ENCODE results near the gene DOHH.

The DOHH gene

GRCh38 chr19:3500429-3501101 is at the start of gene DOHH:
DOHH (minus strand) TSS chr19:3500674; CDS start chr19:3496814, 3,860 bp downstream.
- 0 out of 2 replicates have a peak, but pooled peaks cover 5% of the 10 kb centered on the region for H3K4me1 ChIP-seq (ENCODE audit: control insufficient read depth, insufficient read depth, low read length)

GRCh38 chr19:3549816-3550215 is 49.3 kb upstream of the DOHH start:
- H3K36me3 ChIP-seq (ENCODE audit: control insufficient read depth, insufficient read depth, low read length), result peaks cover 27% of the 10 kb centered on the region
- H3K27me3 ChIP-seq (ENCODE audit: control insufficient read depth, insufficient read depth, low read length), result no peaks in the 10 kb centered on the region
- no peak overlapping the region for H3K27ac ChIP-seq (ENCODE audit: low read depth, low read length)
- no peak overlapping the region for H3K9ac ChIP-seq (ENCODE audit: low read length)
- H3K9me3 ChIP-seq (ENCODE audit: control insufficient read depth, insufficient read depth, low read depth, low read length), result no peaks in the 10 kb centered on the region
- peaks cover 2% of the 10 kb centered on the region; the same call in 1 of the 2 replicates for H3K4me1 ChIP-seq (ENCODE audit: control insufficient read depth, insufficient read depth, low read length)
- H3K4me3 ChIP-seq (ENCODE audit: low read depth, low read length), result no peak overlapping the region

More at GRCh38 chr19:3500429-3501101, at the start of gene DOHH:
- peak within 1 kb of the TSS; percentile 97 for H3K27ac ChIP-seq (ENCODE audit: low read depth, low read length)
- H3K27me3 ChIP-seq (ENCODE audit: control insufficient read depth, insufficient read depth, low read length), result no peaks in the 10 kb centered on the region
- H3K9me3 ChIP-seq (ENCODE audit: control insufficient read depth, insufficient read depth, low read depth, low read length), result no peaks in the 10 kb centered on the region
- H3K4me3 ChIP-seq (ENCODE audit: low read depth, low read length), result peak within 1 kb of the TSS; percentile 63
- H3K36me3 ChIP-seq (ENCODE audit: control insufficient read depth, insufficient read depth, low read length), result peaks cover 16% of the 10 kb centered on the region
- H3K9ac ChIP-seq (ENCODE audit: low read length), result peak within 1 kb of the TSS; percentile 94

DNA sequence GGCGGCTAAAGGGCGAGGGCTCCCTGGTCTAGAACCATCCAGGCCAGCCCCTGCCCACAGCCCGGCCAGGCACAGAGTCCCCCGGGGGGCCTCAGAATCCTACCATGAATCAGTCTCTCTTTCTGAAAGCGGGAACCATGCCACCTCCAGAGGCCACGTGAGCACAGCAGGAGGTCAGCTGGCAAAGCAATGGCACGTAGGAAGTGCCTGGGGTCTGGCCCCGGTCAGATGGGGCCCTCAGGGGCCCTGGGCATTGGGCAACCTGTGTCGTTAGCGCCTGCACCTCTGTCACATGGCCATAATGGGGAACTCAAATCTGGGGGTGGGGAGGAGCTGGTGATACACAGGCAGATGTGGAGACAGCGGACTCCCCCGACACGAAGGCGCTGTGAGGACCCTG is 48.1 kb upstream of the DOHH start:
- no peak overlapping the region for H3K4me3 ChIP-seq (ENCODE audit: low read depth, low read length)
- H3K36me3 ChIP-seq (ENCODE audit: control insufficient read depth, insufficient read depth, low read length), result peaks cover 30% of the 10 kb centered on the region
- peaks cover 2% of the 10 kb centered on the region; the same call in 1 of the 2 replicates for H3K4me1 ChIP-seq (ENCODE audit: control insufficient read depth, insufficient read depth, low read length)
- H3K9ac ChIP-seq (ENCODE audit: low read length), result no peak overlapping the region
- no peaks in the 10 kb centered on the region for H3K9me3 ChIP-seq (ENCODE audit: control insufficient read depth, insufficient read depth, low read depth, low read length)
- no peaks in the 10 kb centered on the region for H3K27me3 ChIP-seq (ENCODE audit: control insufficient read depth, insufficient read depth, low read length)
- H3K27ac ChIP-seq (ENCODE audit: low read depth, low read length), result no peak overlapping the region

GRCh38 chr19:3547767-3548282 is 47.4 kb upstream of the DOHH start:
- Histone ChIP-seq H3K27ac (ENCODE audit: low read depth, low read length) (no peak overlapping the region), H3K9me3 (ENCODE audit: control insufficient read depth, insufficient read depth, low read depth, low read length) (no peaks in the 10 kb centered on the region), H3K36me3 (ENCODE audit: control insufficient read depth, insufficient read depth, low read length) (peaks cover 30% of the 10 kb centered on the region), H3K27me3 (ENCODE audit: control insufficient read depth, insufficient read depth, low read length) (no peaks in the 10 kb centered on the region), H3K4me3 (ENCODE audit: low read depth, low read length) (no peak overlapping the region), H3K4me1 (ENCODE audit: control insufficient read depth, insufficient read depth, low read length) (no peaks in the 10 kb centered on the region; the same call in 1 of the 2 replicates), H3K9ac (ENCODE audit: low read length) (no peak overlapping the region)

- H3K4me1 ChIP-seq (ENCODE audit: control insufficient read depth, insufficient read depth, low read length), result no peaks in the 10 kb centered on the region
- H3K9me3 ChIP-seq (ENCODE audit: control insufficient read depth, insufficient read depth, low read depth, low read length), result no peaks in the 10 kb centered on the region
- H3K36me3 ChIP-seq (ENCODE audit: control insufficient read depth, insufficient read depth, low read length), result peaks cover 33% of the 10 kb centered on the region
- H3K27ac ChIP-seq (ENCODE audit: low read depth, low read length), result no peak overlapping the region
- no peaks in the 10 kb centered on the region for H3K27me3 ChIP-seq (ENCODE audit: control insufficient read depth, insufficient read depth, low read length)
- no peak overlapping the region for H3K4me3 ChIP-seq (ENCODE audit: low read depth, low read length)
- H3K9ac ChIP-seq (ENCODE audit: low read length), result no peak overlapping the region
Measured at GRCh38 chr19:3547301-3547731, 46.8 kb upstream of the DOHH start.

- H3K36me3 ChIP-seq (ENCODE audit: control insufficient read depth, insufficient read depth, low read length), result peaks cover 33% of the 10 kb centered on the region
- no peak overlapping the region for H3K4me3 ChIP-seq (ENCODE audit: low read depth, low read length)
- no peak overlapping the region for H3K27ac ChIP-seq (ENCODE audit: low read depth, low read length)
Measured at GRCh38 chr19:3546119-3546518, 45.6 kb upstream of the DOHH start.

GRCh38 chr19:3545669-3546034 is 45.2 kb upstream of the DOHH start:
- no peak overlapping the region for H3K27ac ChIP-seq (ENCODE audit: low read depth, low read length)
- H3K27me3 ChIP-seq (ENCODE audit: control insufficient read depth, insufficient read depth, low read length), result no peaks in the 10 kb centered on the region
- no peak overlapping the region for H3K4me3 ChIP-seq (ENCODE audit: low read depth, low read length)
- H3K9ac ChIP-seq (ENCODE audit: low read length), result no peak overlapping the region
- peaks cover 30% of the 10 kb centered on the region for H3K36me3 ChIP-seq (ENCODE audit: control insufficient read depth, insufficient read depth, low read length)
- H3K4me1 ChIP-seq (ENCODE audit: control insufficient read depth, insufficient read depth, low read length), result no peaks in the 10 kb centered on the region
- no peaks in the 10 kb centered on the region for H3K9me3 ChIP-seq (ENCODE audit: control insufficient read depth, insufficient read depth, low read depth, low read length)

More at GRCh38 chr19:3546119-3546518, 45.6 kb upstream of the DOHH start:
- Histone ChIP-seq H3K4me1 (ENCODE audit: control insufficient read depth, insufficient read depth, low read length) (no peaks in the 10 kb centered on the region), H3K27me3 (ENCODE audit: control insufficient read depth, insufficient read depth, low read length) (no peaks in the 10 kb centered on the region), H3K9me3 (ENCODE audit: control insufficient read depth, insufficient read depth, low read depth, low read length) (no peaks in the 10 kb centered on the region), H3K9ac (ENCODE audit: low read length) (no peak overlapping the region)

DNA sequence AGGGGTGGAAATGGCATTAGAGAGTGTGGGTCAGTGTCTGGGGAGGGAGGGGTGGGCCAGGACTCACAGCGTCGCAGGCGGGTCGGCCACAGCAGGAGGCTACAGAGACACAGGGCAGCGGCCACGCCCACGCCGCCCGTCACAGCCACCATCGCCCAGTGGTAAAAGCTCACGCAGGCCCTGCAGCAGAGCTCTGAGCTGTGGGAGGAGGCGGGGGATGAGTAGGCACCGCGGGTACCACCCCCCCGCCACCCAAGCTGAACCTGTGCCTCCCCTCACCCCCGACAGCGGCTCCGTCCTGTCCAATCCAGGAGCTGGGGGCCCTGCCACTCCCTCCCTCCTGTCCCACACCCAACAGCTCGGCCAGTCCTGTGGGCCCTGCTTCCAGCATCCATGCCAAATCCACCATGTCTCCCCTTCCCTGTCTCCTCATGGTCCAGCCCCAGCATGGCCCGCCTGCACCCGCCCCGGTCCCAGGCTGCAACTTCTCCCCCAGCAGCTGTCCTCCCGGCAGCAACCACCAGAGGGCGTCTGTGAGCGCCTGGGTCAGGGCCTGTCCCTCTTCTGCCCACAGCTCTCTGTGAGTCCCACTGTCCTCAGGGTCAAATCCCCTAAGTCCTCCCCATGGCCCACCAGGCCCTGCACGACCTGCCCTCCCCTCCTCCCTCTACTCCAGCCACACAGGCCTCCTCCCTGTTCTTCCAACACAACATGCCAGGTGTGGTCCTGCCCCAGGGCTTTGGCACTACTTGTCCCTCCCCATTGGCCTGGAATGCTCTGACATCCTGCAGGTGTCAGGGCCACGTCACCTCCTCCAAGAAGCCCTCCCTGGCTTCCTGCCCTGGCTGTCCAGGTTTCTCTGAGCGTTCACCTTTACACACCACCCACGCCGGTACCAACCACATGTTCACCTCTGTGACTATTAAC is 44.5 kb upstream of the DOHH start:
- Histone ChIP-seq H3K4me3 (ENCODE audit: low read depth, low read length) (no peak overlapping the region), H3K9ac (ENCODE audit: low read length) (no peak overlapping the region), H3K27me3 (ENCODE audit: control insufficient read depth, insufficient read depth, low read length) (no peaks in the 10 kb centered on the region), H3K36me3 (ENCODE audit: control insufficient read depth, insufficient read depth, low read length) (peaks cover 30% of the 10 kb centered on the region), H3K4me1 (ENCODE audit: control insufficient read depth, insufficient read depth, low read length) (no peaks in the 10 kb centered on the region), H3K27ac (ENCODE audit: low read depth, low read length) (no peak overlapping the region), H3K9me3 (ENCODE audit: control insufficient read depth, insufficient read depth, low read depth, low read length) (no peaks in the 10 kb centered on the region)

- Histone ChIP-seq H3K9ac (ENCODE audit: low read length) (no peak overlapping the region), H3K27me3 (ENCODE audit: control insufficient read depth, insufficient read depth, low read length) (no peaks in the 10 kb centered on the region), H3K27ac (ENCODE audit: low read depth, low read length) (no peak overlapping the region), H3K4me1 (ENCODE audit: control insufficient read depth, insufficient read depth, low read length) (no peaks in the 10 kb centered on the region), H3K36me3 (ENCODE audit: control insufficient read depth, insufficient read depth, low read length) (peaks cover 34% of the 10 kb centered on the region), H3K4me3 (ENCODE audit: low read depth, low read length) (no peak overlapping the region), H3K9me3 (ENCODE audit: control insufficient read depth, insufficient read depth, low read depth, low read length) (no peaks in the 10 kb centered on the region)
Measured at GRCh38 chr19:3544058-3544376, 43.5 kb upstream of the DOHH start.

DNA sequence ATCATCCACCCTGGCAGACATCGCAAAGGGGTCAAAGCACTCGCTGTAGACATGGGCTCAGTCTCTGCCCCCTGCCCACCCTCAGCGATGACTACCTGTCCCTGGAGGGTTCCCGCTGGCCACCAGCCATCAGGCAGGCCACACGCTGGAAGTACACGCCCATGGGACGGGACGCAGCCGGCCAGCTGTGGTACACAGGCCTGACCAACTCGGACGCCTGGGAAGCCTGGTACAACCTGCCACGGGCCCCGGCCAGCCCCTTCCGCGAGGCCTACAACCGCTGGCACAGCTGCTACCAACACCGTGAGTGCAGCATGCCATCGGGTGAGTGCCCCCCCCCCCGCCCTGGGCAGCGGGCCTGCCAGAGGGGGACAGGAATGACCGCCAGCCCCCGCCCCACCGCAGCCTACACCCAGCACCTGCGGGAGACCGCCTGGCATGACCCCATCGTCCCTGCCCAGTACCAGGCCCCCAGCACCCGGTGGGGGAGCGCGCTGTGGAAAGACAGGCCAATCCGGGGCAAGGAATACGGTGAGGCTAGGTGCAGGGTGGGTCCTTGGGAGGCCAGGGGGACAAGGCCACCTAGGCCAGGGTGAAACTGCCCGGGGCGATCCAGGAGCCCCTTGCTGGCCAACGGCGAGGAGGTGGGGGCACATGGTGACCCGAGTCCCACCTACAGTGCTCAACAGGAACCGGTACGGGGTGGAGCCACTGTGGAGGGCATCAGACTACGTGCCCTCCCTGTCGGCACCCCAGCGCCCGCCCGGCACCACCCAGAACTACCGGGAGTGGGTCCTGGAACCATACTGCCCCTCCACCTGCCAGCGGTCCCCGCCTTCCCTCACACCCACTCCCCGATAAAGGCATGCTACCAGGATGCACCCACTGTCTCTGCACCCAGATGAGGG is 42.9 kb upstream of the DOHH start:
- H3K36me3 ChIP-seq (ENCODE audit: control insufficient read depth, insufficient read depth, low read length), result peaks cover 36% of the 10 kb centered on the region
- no peaks in the 10 kb centered on the region for H3K27me3 ChIP-seq (ENCODE audit: control insufficient read depth, insufficient read depth, low read length)
- no peak overlapping the region for H3K4me3 ChIP-seq (ENCODE audit: low read depth, low read length)
- H3K27ac ChIP-seq (ENCODE audit: low read depth, low read length), result no peak overlapping the region
- peaks cover 5% of the 10 kb centered on the region; the same call in 1 of the 2 replicates for H3K4me1 ChIP-seq (ENCODE audit: control insufficient read depth, insufficient read depth, low read length)
- no peaks in the 10 kb centered on the region for H3K9me3 ChIP-seq (ENCODE audit: control insufficient read depth, insufficient read depth, low read depth, low read length)
- no peak overlapping the region for H3K9ac ChIP-seq (ENCODE audit: low read length)
